ENCODE measurements around the gene TAOK1. TPM values are rescaled to one million over a fixed set of nuclear protein-coding genes. Genes with fewer than 3 reads are reported as not detected.

TAOK1 gene
- total RNA-seq, 1 experiment from 2014 or later, result 87.1 TPM

GRCh38 chr17:29505836-29506235 lies 115.7 kb downstream of the TAOK1 start (continued):
- TF ChIP-seq, protein P1, sequence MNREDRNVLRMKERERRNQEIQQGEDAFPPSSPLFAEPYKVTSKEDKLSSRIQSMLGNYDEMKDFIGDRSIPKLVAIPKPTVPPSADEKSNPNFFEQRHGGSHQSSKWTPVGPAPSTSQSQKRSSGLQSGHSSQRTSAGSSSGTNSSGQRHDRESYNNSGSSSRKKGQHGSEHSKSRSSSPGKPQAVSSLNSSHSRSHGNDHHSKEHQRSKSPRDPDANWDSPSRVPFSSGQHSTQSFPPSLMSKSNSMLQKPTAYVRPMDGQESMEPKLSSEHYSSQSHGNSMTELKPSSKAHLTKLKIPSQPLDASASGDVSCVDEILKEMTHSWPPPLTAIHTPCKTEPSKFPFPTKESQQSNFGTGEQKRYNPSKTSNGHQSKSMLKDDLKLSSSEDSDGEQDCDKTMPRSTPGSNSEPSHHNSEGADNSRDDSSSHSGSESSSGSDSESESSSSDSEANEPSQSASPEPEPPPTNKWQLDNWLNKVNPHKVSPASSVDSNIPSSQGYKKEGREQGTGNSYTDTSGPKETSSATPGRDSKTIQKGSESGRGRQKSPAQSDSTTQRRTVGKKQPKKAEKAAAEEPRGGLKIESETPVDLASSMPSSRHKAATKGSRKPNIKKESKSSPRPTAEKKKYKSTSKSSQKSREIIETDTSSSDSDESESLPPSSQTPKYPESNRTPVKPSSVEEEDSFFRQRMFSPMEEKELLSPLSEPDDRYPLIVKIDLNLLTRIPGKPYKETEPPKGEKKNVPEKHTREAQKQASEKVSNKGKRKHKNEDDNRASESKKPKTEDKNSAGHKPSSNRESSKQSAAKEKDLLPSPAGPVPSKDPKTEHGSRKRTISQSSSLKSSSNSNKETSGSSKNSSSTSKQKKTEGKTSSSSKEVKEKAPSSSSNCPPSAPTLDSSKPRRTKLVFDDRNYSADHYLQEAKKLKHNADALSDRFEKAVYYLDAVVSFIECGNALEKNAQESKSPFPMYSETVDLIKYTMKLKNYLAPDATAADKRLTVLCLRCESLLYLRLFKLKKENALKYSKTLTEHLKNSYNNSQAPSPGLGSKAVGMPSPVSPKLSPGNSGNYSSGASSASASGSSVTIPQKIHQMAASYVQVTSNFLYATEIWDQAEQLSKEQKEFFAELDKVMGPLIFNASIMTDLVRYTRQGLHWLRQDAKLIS (CRISPR knock-in tag; IDR thresholded peaks at IDR 0.05; ENCODE audit: borderline replicate concordance), result no peak
- TF ChIP-seq ZBTB43 (CRISPR knock-in tag; IDR thresholded peaks at IDR 0.05) (no peak), FOXK1 (CRISPR knock-in tag; IDR thresholded peaks at IDR 0.05) (no peak), CTCF (IDR thresholded peaks at IDR 0.05) (no peak), ZNF317 (CRISPR knock-in tag; IDR thresholded peaks at IDR 0.05; ENCODE audit: borderline replicate concordance, low read depth) (no peak), GRHL2 (CRISPR knock-in tag; IDR thresholded peaks at IDR 0.05; ENCODE audit: insufficient replicate concordance, severe bottlenecking) (no peak), ATF2 (CRISPR knock-in tag; IDR thresholded peaks at IDR 0.05; ENCODE audit: borderline replicate concordance, low read depth) (no peak), CREM (CRISPR knock-in tag; IDR thresholded peaks at IDR 0.05) (no peak), NR1H2 (CRISPR knock-in tag; IDR thresholded peaks at IDR 0.05) (no peak), SMAD3 (CRISPR knock-in tag; IDR thresholded peaks at IDR 0.05; ENCODE audit: borderline replicate concordance) (no peak)
- TF ChIP-seq, protein P2, sequence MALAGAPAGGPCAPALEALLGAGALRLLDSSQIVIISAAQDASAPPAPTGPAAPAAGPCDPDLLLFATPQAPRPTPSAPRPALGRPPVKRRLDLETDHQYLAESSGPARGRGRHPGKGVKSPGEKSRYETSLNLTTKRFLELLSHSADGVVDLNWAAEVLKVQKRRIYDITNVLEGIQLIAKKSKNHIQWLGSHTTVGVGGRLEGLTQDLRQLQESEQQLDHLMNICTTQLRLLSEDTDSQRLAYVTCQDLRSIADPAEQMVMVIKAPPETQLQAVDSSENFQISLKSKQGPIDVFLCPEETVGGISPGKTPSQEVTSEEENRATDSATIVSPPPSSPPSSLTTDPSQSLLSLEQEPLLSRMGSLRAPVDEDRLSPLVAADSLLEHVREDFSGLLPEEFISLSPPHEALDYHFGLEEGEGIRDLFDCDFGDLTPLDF (CRISPR knock-in tag; IDR thresholded peaks at IDR 0.05), result no peak

DNA sequence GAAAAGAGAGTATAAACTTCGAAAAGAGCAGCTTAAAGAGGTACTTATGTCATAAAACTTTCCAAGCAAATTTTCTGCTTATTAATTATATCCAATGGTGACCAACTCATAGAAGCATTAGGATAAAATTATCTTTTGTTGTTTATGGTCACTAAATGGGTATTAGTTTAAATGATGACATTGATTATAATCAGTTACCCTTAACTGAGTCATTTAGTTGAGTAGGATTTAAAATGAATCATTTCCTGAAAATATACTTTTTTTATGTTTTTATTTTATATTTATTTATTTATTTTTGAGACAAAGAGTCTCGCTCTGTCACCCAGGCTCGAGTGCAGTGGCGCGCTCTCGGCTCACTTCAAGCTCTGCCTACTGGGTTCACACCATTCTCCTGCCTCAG lies 120.8 kb downstream of the TAOK1 start:
- ChIA-PET CTCF (interaction anchor here (1.4 kb wide), 1 partner anchor 141 kb away, joined by 3 read pairs; no protein-coding TSS in a partner anchor), POLR2A (no interaction called here)
- Mint-ChIP-seq H3K4me1 (no peaks in the 10 kb centered on the region), H3K9me3 (no peaks in the 10 kb centered on the region), H3K27me3 (ENCODE audit: low read depth) (no peaks in the 10 kb centered on the region), H3K4me3 (no peak overlapping the region), H3K27ac (no peak overlapping the region), H3K36me3 (peaks cover 49% of the 10 kb centered on the region)
- ATAC-seq (no peak), DNase-seq (ENCODE audit: low spot score) (no peak)
- TF ChIP-seq EMX1 (CRISPR knock-in tag; IDR thresholded peaks at IDR 0.05) (no peak), CREB1 (CRISPR knock-in tag; IDR thresholded peaks at IDR 0.05) (no peak), ZBTB21 (CRISPR knock-in tag; IDR thresholded peaks at IDR 0.05; ENCODE audit: borderline replicate concordance) (no peak), HMGA2 (CRISPR knock-in tag; IDR thresholded peaks at IDR 0.05) (no peak), PREB (CRISPR knock-in tag; IDR thresholded peaks at IDR 0.05; ENCODE audit: borderline replicate concordance) (no peak)
- TF ChIP-seq, protein P3, sequence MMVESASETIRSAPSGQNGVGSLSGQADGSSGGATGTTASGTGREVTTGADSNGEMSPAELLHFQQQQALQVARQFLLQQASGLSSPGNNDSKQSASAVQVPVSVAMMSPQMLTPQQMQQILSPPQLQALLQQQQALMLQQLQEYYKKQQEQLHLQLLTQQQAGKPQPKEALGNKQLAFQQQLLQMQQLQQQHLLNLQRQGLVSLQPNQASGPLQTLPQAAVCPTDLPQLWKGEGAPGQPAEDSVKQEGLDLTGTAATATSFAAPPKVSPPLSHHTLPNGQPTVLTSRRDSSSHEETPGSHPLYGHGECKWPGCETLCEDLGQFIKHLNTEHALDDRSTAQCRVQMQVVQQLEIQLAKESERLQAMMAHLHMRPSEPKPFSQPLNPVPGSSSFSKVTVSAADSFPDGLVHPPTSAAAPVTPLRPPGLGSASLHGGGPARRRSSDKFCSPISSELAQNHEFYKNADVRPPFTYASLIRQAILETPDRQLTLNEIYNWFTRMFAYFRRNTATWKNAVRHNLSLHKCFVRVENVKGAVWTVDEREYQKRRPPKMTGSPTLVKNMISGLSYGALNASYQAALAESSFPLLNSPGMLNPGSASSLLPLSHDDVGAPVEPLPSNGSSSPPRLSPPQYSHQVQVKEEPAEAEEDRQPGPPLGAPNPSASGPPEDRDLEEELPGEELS (CRISPR knock-in tag; IDR thresholded peaks at IDR 0.05), result no peak
